B cell (primary cell): Measurements from ENCODE around the gene CNOT4.

Source experiments
- CTCF ChIP-seq: fragments of 200-600 bp; IDR thresholded peaks from one replicate; pipeline ENCODE4 v1.8.0; 2022; ENCODE audit warnings: antibody characterized with exemption, mild to moderate bottlenecking
- EZH2 ChIP-seq: IDR thresholded peaks from 2 replicates; pipeline ENCODE4 v1.6.1; 2012; ENCODE audit warnings: borderline replicate concordance, low read depth, mild to moderate bottlenecking, moderate library complexity, low read length; ENCODE audit not compliant: insufficient read depth, poor library complexity, severe bottlenecking

- TF ChIP-seq CTCF (no peak), EZH2 (no peak)
These were observed 168.9 kb downstream of the CNOT4 start for GRCh38 chr7:135341049-135341448.
